ENCODE results near the gene MTA1. TPM values are rescaled to one million over a fixed set of nuclear protein-coding genes. Genes with fewer than 3 reads are reported as not detected.

Gene MTA1
- total and polyA plus RNA-seq, 10 of the 15 experiments (the other 5 are each of a cell fraction or from before 2014, with no cell fraction given): 0.14 to 162 (median 30.6) TPM

DNA sequence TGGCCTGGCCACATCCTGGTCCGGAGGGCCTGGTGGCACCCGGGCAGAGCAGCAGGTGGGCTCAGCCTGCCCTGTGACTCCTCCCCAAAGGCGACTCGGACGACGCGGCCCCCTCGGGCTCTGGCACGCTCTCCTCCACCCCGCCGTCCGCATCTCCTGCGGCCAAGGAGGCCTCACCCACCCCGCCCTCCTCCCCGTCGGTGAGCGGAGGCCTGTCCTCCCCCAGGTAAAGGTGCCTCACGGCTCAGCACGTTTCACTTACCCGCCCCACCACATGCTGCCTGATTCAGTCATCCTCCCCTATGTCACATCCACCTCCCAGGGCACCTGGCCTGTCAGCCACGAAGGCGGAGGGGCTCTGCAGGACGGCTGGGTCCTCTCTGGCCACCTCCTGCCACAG is 28.1 kb upstream of the MTA1 start:
- FAIRE-seq: no peak
- ChIA-PET POLR2A (no interaction called here), SMC1A (ENCODE audit: uncharacterized antibody, unreplicated experiment) (interaction anchor here (0.8 kb wide), 1 partner anchor 89 kb away, joined by 3 read pairs; no protein-coding TSS in a partner anchor), CTCF (no interaction called here), RAD21 (ENCODE audit: unreplicated experiment) (no interaction called here)
- Histone ChIP-seq H3K4me3 (no peak overlapping the region), H3K4me1 (ENCODE audit: control insufficient read depth, insufficient read depth, low read length) (no peaks in the 10 kb centered on the region), H4K20me1 (ENCODE audit: control insufficient read depth, insufficient read depth) (no peaks in the 10 kb centered on the region), H2AFZ (ENCODE audit: control insufficient read depth, low read depth, low read length) (no peak overlapping the region), H3K27ac (ENCODE audit: control insufficient read depth, insufficient read depth) (no peak overlapping the region), H3K27me3 (replicated peaks in 1 of 2; ENCODE audit: control insufficient read depth in 2 of 2, insufficient read depth in 2 of 2, low read length in 1 of 2) (no peaks in the 10 kb centered on the region), H3K9me3 (replicated peaks; ENCODE audit: control insufficient read depth, insufficient read depth, low read length) (no peaks in the 10 kb centered on the region), H3K9ac (ENCODE audit: control insufficient read depth, insufficient read depth, low read length) (no peak overlapping the region), H3K36me3 (ENCODE audit: control insufficient read depth in 2 of 2, insufficient read depth in 2 of 2, low read length in 1 of 2) (no peaks in the 10 kb centered on the region; a peak in 1 of 4 replicates), H3K79me2 (ENCODE audit: control insufficient read depth, insufficient read depth, low read length) (no peaks in the 10 kb centered on the region), H3K4me2 (ENCODE audit: control insufficient read depth, insufficient read depth) (no peak overlapping the region)
- no TSS peak for BruUV-seq (replicated peaks)
- intact Hi-C loops (cut with micrococcal nuclease; ENCODE audit: unreplicated experiment) (no loop called here), in situ Hi-C loops (cut with MboI) (no loop called here)
- TF ChIP-seq NR2F1 (conservative IDR thresholded peaks at IDR 0.05) (no peak), KAT2A (conservative IDR thresholded peaks at IDR 0.05; ENCODE audit: control insufficient read depth, low read depth, low read length) (no peak), LARP7 (IDR thresholded peaks at IDR 0.05) (no peak), WRNIP1 (IDR thresholded peaks at IDR 0.05; ENCODE audit: borderline replicate concordance, low read depth, low read length) (no peak), MTA3 (IDR thresholded peaks at IDR 0.05; ENCODE audit: borderline replicate concordance, low read length) (no peak), CEBPB (IDR thresholded peaks at IDR 0.05; ENCODE audit: borderline replicate concordance in 1 of 2, low read depth in 2 of 2, low read length in 2 of 2) (no peak), KLF5 (IDR thresholded peaks at IDR 0.05; ENCODE audit: partially characterized antibody) (no peak), ZNF384 (IDR thresholded peaks at IDR 0.05; ENCODE audit: borderline replicate concordance, low read depth, low read length) (no peak), CHD4 (IDR thresholded peaks at IDR 0.05) (no peak)
- TF ChIP-seq, protein P1, sequence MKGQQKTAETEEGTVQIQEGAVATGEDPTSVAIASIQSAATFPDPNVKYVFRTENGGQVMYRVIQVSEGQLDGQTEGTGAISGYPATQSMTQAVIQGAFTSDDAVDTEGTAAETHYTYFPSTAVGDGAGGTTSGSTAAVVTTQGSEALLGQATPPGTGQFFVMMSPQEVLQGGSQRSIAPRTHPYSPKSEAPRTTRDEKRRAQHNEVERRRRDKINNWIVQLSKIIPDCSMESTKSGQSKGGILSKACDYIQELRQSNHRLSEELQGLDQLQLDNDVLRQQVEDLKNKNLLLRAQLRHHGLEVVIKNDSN (IDR thresholded peaks at IDR 0.05; ENCODE audit: borderline replicate concordance, extremely low read length, insufficient read depth, low read depth, low read length): no peak
- no peak for DNase-seq (ENCODE audit: low read depth, low spot score)
- 50% methylated on average over 9 of the region's 23 CpGs for WGBS (ENCODE audit: insufficient coverage, insufficient replicate concordance, low lambda C conversion rate, missing lambda C conversion rate)
- ATAC-seq: no peak
